NCI-H69 (cell line): ENCODE results near the gene KCNJ15.

Experiments used
- DNase-seq: peaks from one replicate; lab custom pipeline; 2025; lab: John Stamatoyannopoulos, UW

Gene KCNJ15

DNA sequence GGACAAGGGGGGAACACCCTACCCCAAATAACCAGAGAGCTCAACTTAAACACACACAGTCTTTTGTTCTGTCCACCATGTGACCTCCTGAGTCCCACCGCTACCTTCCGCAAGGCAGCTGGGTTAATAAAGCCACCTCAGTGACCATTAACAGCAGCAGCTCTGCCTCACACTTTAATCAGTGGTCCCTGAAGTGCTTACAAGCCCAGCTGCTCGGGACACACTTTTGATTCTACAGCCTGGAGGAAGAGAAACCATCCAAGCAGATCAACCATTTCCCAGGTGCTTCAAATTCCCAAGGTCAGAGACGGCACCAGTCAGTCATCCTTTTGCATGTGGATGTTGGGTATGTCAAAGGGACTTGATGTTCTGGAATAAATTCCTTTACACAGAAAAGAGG is 70.1 kb downstream of the KCNJ15 start:
- DNase-seq: no peak

DNA sequence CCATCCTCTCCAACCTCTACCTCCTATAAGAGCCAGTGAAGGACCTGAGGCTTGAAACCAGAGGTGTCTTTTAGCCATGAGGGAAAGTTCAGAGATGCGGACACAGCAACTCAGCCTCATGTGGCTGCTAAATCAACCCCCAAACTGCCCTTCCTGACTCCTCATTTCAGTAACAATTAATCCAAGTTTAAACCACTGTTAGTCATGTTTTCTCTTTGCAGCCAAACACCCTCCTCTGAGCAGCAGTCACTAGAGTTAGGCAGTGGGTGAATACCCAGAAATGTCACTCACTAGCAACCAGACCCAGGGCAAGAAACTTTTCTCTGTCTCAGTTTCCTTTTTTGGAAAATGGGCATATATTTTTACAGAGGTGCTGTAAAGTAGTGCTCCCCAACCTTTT is 71.2 kb downstream of the KCNJ15 start:
- no peak for DNase-seq

DNA sequence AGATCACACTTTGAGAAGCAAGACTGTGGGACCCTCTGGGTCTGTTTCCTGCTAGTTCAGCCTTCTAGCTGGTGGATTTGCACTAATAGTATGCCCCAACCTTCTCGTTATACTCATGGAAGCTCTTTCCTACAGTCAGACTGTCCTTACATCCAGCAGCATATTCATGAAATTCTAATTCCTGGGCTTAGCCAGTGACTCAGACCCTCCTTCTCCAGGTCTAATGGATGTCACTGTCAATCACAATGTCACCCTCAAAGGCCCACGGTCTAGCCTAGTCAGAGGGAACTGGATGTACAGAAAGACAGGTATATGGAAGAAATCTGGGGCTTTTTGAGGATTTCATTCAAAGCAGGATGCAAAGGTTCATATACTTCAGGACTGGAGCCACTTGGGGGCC is 72.4 kb downstream of the KCNJ15 start:
- DNase-seq: no peak

DNA sequence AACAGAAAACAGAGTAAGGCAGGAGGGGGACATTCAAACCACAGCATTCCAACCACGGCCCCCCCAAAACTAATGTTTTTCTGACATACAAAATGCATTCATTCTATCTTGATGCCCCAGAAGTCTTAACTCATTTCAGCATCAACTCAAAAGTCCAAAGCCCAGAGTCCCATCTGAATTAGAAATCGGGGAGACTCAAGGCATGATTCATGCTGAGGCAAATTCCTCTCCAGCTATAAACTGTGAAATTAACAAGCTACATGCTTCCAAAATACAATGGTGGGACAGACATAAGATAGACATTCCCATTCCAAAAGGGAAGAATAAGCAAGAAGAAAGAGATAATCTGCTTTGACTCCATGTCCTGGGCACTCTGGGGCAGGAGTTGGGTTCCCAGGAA is 73.9 kb downstream of the KCNJ15 start:
- DNase-seq: no peak

DNA sequence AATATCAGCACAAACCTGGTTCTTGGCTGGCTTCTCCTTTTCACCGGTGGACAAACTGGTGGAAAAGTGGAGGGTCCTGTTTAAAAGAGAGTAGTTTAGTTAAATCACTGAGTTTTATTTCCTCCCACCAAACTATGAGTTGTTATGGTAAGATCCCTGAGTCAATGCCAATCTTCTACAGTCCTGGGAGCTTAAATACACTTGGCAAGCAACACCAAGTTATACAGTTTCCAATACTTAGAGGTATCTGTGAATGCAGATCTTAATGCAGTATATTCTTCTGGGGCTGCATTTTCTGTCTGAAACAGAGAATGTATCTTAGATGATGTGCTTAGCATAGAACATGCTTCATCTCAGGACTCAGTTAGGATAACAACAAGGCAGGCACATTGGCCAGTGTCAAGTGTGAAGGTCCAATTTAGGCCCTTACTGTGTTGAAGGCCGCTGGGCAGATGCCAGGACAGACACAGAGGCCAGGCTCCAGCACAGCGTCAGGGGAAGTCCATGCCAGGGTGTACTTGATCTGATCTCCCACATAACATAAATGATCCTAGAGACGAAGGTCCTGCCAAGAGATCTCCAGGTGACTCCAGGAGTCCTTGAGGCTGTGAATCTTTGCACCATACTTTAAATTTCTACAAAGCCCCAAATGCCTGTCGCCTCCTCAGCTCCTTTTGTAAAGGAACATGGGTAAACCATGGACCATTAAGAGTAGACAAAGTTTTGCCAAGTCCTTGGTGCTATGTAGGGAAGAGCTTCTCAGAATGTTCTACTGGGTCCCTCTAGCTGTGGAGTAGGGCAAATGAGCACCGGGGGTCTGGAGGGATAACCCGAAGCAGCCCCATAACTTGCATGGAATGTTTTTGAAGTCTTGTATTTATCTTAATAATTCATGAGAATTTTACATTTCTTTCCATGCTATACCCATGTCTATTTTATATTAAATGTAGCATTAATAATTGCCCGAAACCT is 76.8 kb downstream of the KCNJ15 start:
- no peak for DNase-seq

DNA sequence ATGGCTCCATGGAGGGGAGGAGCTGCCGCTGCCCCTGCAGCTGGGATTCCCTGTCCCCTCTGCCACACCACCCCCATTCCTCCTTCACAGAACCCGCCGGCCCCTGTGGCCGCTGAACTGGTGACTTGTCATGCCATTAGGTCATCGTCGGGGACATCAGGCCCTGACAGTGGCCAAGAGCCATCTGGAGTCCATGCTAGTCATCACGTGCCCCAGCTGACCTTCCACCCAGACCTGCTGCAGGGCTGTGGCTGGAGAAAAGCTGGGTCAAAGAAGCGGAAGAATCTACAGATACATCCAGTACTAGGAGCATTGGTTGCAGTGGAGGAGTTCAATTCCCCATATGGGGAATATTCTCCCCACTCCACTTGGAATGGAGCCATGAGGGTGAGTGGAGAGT is 78.1 kb downstream of the KCNJ15 start:
- DNase-seq: no peak

DNA sequence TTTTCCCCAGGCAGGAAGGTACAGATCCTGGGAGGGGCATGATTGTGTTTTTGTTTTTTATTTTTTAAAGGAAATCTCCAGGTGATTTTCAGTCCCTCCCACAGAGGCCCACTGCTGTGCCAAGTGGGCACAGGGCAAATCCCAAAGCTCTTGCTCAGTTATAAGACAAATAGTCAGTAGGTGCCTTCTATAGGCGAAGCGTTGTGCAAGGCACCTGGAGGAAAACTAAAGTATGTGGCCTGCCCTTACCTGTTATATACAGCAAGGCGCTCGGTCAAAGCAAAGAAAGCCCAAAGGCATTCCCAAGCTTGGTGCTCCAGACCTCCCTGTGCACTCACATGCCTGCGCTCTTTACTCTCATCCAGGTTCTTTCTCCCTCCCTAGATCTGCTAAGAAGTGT is 81.0 kb downstream of the KCNJ15 start:
- DNase-seq: no peak

DNA sequence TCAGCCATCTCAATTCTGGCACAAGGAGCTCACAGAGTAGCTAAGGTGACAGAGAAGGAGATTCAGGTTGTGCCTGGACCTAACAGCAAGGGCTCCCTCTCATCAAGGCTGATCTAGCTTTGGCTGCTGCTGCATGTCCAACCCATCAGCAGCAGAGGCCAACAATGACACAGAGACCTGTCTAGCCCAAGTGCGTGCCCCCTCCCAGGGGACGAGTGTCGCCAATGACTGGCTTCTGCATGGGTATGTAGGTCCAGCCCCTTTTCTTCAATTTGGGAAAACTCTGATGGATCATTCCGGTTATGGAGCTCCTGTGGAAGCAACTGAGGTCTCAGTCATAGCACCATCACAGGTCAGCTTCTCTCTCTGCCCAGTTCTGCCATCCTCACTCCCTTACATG is 83.3 kb downstream of the KCNJ15 start:
- no peak for DNase-seq

DNA sequence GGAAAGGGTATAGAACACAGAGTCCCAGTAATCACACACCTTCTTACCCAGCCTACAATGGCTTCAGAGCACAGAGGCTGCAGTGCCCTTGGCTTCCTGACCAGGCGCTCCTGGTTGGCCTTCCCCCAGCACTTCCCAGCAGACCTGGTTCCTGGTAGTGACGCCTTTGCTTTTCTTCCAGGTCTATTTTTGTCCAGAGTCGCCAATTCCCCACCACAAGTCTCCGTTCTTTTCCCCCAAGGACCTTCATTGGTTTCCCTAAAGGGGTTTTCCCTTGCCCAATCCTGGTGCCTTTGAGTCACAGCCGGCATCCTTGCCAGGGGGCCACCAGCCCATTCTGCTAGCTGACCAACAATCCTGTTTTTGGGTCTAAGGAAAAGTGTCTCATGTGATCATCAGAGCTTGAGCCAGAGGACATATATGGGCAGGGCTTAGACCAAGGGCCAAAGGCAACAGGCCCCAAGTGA is 84.8 kb downstream of the KCNJ15 start:
- no peak for DNase-seq

DNA sequence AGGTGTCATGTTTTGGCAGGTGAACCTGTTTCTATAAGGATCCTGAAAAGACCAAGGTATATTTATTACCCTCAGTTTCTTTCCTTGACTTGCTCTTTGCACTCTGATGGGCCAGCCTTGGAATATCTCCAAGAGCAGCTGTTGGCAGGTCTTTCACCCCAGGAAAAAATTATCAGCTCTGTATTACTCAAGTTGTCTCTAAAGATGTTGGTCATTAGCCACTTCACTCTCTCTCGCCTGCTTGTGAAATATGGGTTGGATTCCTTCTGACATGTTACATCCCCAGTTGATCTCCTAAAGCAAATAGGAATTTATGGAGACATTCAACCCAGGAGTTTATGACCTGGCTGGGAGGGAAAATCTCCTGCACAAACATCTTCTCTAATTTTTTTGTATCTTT is 85.9 kb downstream of the KCNJ15 start:
- DNase-seq: no peak

DNA sequence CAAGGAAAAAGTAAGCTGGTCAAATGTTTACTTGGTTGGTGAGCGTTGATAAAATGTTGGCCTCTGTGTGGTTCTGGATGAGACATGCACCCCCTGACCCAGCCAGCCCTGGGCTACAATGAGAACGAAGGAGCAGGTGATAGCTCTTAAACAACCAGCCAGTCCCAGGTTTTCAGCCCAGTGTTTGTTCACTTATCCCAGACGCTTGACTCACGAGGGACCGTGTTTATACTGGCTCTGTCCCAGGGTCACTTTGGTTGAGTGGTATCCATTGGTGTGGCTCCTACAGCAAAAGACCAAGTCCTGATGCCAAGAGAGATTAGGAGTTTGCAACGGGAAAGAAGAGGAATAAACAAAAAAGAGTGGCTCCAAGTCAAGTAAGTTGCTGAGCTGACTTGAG is 86.9 kb downstream of the KCNJ15 start:
- peak; percentile 63 for DNase-seq

DNA sequence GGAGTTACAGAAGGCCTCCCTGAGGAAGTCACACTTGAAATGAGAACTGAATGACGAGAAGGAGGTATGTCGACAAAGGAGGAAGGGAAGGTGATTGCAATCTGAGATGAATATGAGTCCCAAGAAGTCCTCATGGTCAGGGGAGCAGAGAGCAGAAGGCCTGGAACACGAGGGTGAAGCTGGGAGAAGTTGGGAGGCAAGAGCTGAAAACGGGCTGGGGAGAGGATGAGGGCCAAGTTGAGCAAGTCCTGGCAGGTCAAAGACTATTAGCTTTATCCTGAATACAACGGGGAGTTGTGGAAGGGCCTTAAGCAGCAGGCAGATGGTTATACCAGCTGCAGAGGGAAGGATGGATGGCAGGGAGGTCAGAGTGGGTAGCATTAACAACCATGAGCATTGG is 89.5 kb downstream of the KCNJ15 start:
- peak; percentile 31 for DNase-seq

DNA sequence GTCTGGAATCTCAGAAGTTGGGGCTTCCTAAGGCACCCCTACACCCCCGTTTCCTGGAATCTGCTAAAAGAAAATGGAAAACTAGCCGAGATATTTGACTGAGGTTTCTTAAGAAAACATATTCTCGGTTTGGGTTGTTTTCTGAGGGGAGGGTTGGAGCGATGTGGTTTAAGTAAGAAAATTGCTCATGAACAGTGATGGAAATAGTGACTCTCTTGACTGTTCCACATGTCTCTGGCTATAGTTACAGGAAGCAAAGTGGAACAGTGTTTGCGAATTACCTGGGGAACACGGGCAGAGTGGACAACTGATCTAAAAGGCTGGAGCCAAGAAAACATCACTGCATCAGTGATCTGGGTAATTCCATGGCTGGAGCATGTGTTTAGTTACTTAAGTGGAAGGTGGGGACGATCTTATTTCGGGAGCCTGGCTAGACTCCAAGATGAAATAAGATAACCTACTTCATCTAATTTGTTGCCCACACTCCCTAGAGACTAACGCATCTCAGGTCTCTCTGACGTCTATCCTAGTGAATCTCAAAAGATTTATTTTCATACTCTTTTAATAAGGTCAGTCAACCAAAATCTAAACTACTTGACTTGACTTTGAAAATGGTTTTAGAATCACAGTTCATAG is 92.4 kb downstream of the KCNJ15 start:
- DNase-seq: peak; percentile 65

DNA sequence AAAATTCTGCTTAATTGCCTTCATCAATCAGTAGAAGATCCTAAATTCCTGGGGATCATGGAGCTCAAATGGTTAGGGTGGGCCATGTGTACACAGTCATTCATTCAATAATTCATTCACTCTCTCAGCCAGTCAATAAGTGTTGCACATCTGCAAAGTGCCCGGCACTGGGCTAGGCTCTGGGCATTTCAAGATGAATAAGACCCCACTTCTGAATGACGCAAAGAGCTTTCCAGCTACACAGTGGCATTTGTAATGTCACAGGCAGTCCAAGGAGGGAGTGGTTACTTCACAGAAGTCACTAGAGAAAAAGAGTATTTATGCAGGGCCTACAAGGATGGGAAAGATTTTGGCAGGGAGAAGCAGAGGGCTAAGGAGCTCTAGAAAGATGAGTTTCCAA is 93.2 kb downstream of the KCNJ15 start:
- no peak for DNase-seq

DNA sequence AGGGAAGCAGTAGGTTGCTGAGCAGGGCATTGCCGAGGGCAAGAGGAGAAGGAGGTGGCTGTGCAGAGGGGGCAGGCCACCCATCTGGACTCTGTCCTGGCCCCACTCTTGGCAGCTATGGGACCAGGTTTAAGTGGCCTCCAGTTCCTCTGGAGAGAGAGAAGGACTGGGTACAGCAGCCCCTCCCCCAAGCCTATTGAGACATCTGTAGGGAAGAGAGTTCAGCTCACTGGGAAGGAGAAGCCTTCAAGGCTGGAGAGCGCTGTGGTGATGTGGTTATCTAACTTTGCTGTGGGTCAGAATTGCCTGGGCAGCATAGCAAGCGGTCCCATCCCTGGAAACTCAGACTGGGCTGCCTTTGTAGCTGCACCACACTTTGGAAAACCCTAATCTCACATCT is 93.9 kb downstream of the KCNJ15 start:
- DNase-seq: no peak

DNA sequence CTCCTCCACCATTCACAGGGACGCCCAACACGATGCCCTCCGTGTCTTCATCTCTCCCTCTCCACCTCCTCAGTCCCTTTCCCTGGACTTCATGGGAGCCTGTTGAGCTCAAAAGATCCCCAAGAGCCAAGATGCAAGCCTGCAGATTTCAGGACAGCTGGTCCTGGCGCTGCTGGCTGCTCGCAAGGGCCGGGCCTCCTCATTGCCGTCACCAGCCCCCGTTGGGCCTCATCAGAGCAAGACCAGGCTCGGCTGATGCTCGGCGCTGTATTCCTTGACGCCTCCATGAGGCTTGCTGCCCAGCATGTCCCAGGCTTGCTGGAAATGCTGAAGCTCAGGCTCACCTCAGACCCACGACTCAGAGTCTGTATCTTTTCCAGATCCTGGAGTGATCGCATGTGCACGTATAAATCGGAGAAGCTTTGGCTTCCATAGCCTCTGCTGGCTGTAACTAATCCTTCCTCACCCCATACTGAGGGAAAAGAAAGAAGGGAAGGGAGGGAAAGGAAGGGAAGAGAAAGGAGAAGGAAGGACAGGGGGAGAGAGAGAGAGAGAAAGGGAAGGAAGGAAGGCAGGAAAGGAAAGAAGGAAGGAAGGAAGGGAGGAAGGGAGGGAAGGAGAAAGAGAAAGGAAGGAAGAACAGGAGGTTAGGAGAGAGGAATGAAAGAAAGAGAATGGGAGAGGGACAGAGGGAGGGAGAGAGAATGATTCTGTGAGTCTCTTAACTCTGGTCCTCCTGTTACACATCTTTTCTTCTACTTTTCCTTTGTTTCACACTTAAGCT is 94.6 kb downstream of the KCNJ15 start:
- DNase-seq: no peak

DNA sequence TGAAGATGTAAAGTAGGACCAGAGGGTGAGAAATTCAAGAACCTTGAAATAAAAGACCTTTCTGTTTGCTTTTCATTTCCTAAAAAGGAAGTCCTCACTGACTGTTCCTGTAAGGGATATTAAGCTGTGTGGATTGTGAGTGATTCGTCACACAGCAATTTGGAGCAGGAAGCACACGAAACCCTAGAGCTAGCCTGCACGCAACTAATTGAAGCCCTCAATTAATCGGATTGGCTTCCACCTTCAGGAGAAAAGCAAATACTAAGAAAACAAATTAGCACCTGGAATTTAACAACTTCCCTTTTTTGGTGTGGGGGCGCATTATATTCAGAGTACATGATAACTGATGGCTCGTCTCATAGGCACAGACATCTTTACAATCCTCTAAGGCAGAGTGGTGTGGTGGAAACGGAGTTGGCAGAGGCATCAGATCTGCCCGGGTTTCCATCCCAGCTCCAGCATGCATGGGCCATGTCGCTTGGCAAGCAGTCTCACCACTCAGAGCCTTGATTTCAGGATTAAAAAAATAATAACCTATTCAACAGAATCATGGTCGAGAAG is 95.2 kb downstream of the KCNJ15 start:
- peak; percentile 70 for DNase-seq

DNA sequence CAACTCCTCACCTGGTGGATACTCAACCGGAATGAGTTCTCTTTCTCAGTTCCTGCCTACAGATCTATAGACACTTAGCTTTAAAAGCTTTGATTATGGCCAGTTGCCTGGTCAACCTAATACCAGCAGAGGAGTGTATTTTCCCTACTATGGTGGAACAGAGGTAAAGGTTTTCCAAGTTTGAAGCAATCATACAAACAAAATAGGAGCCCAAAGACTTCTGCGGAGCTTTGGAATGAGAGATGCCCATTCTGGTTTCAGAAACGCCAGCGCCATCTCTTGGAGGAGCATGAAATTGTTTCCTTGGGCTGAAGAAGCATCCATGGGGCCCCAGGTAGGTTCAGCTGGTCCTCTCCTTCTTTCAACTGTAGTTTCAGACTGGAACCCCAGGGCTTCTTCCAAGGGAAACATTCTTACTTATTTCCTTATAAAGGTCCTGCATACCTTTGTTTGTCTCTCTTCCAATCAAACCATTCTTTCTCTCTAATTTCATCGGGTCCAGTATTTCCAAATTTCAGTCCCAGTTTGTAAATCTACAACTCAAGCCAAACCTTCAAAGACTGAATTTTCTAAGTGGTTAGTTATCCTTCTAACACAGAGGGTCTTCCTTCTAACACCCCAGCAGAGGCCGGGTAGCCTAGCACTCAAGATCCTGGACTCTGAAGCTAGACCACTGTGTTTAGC is 95.9 kb downstream of the KCNJ15 start:
- peak; percentile 78 for DNase-seq

DNA sequence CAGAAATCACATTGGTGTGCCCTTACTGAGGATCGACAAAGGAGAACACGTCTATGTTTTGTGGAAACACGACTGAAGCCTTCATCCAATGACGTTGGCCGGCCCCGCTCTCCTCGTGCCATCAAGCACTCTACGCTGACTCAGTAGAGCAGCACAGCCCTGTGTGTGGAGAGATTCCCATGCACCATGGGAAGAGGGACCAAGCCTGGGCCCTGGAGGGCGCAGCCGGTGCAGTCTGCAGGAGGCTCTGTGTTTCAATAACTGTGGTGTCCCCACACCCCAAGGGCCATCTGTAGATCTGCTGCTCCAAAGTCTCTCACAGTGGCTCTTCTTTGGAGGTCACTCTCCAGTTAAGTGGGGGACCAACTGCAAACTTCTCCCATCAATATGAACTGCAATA is 97.4 kb downstream of the KCNJ15 start:
- DNase-seq: no peak

DNA sequence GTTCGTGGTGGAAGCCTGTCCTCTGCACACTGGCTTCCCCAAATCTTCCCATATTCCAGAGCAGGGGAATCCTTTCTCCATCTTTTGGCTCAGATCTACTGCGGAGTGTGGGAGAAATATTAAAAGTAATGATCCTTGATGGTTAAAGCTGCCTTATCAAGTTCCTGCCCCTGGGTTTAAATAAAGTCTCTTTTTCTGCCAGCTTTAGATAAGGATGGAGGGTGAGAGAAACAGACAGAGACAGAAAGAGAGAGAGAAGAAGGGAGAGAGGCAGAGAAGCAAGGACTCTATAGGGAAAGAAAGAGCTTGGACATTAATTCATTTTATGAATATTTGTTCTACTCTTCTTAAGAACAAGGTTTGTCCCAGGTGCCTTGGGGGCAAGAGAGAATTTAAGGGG is 98.0 kb downstream of the KCNJ15 start:
- DNase-seq: no peak

DNA sequence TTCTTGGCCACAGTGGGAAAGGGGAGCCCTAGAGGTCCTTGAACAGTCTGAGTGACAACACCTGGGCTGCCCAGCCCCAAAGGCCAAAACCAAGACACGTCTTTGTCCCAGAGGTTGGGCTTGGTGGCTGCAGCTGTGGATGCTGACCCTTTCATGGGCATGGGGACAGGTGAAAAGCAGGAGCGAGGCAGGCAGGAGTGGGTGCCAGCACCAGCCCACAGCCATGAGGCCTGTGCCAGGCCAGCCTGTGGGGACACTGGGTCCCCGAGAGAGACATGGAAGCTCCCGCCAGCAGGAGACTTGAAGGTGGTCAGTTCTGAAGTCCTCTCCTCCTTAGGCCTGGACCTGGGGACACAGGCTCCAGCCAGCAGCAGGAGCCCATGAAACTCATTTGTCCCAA is 98.6 kb downstream of the KCNJ15 start:
- no peak for DNase-seq
